Uterus (tissue), 4 donors: Measurements from ENCODE around the gene KPNA3. TPM values are rescaled to one million over a fixed set of nuclear protein-coding genes. Genes with fewer than 3 reads are reported as not detected.

Source experiments
- DNase-seq, 2 donors: peaks; one replicate each; pipeline ENCODE4 v3.0.0-alpha.2; 2019 to 2020
- H3K27ac ChIP-seq, 2 donors: fragments of 200-600 bp; sonication (generic); 1 replicate in 1 of 2; 2 replicates in 1 of 2; pipeline ENCODE4 v1.5.1; 2016 to 2018
- H3K27me3 ChIP-seq, 2 donors: fragments of 200-600 bp; sonication (generic); one replicate each; pipeline ENCODE4 v1.5.1; 2018 to 2019; ENCODE audit warnings: control low read depth in 1 of 2
- H3K36me3 ChIP-seq, 2 donors: fragments of 200-600 bp; sonication (generic); one replicate each; pipeline ENCODE4 v1.5.1; 2019; ENCODE audit warnings: control low read depth in 1 of 2
- H3K4me1 ChIP-seq, 2 donors: fragments of 200-600 bp; sonication (generic); one replicate each; pipeline ENCODE4 v1.5.1; 2018 to 2019; ENCODE audit warnings: control low read depth in 1 of 2
- H3K4me3 ChIP-seq, 2 donors: fragments of 200-600 bp; sonication (generic); 1 replicate in 1 of 2; 2 replicates in 1 of 2; pipeline ENCODE4 v1.5.1; 2018 to 2019; ENCODE audit warnings: mild to moderate bottlenecking in 1 of 2
- H3K9me3 ChIP-seq, 2 donors: fragments of 200-600 bp; sonication (generic); one replicate each; pipeline ENCODE4 v1.5.1; 2019; ENCODE audit warnings: control low read depth in 1 of 2
- POLR2A ChIP-seq, 2 donors: fragments of 450-650 bp; IDR thresholded peaks; one replicate each; pipeline ENCODE4 v1.6.1; 2016; ENCODE audit warnings: antibody characterized with exemption in 2 of 2, mild to moderate bottlenecking in 1 of 2, moderate library complexity in 1 of 2
- intact Hi-C: fragments of 100-400 bp; cut with DNase I; formaldehyde crosslinking; loops from one replicate; pipeline ENCODE4 v1.15.1; 2023; ENCODE audit warnings: low total_unique reads
- total RNA-seq, 4 donors: library from RNA; depleted of rRNA in 3 of 4; stranded (reverse); fragments of >200 nt in 3 of 4; gene quantifications; one replicate each; pipeline versions ENCODE4 v1.1.0 to v1.2.4, GENCODE V29; 2014 to 2023
- TF ChIP-seq, protein P1 (sequence below), 4 experiments: fragments of 200-600 bp in 2 of 4; fragments of 450-650 bp in 2 of 4; sonication (generic) in 2 of 4; IDR thresholded peaks; one replicate each; pipeline ENCODE4 v1.5.1; 2016 to 2019; ENCODE audit warnings: antibody characterized with exemption in 4 of 4, mild to moderate bottlenecking in 2 of 4, moderate library complexity in 1 of 4
- donor health status: DM: yes; HTN: yes; CAD: no.

The KPNA3 gene
- total RNA-seq, 4 donors from 2014 or later = 9.1 to 49.2 (median 30.3) TPM

DNA sequence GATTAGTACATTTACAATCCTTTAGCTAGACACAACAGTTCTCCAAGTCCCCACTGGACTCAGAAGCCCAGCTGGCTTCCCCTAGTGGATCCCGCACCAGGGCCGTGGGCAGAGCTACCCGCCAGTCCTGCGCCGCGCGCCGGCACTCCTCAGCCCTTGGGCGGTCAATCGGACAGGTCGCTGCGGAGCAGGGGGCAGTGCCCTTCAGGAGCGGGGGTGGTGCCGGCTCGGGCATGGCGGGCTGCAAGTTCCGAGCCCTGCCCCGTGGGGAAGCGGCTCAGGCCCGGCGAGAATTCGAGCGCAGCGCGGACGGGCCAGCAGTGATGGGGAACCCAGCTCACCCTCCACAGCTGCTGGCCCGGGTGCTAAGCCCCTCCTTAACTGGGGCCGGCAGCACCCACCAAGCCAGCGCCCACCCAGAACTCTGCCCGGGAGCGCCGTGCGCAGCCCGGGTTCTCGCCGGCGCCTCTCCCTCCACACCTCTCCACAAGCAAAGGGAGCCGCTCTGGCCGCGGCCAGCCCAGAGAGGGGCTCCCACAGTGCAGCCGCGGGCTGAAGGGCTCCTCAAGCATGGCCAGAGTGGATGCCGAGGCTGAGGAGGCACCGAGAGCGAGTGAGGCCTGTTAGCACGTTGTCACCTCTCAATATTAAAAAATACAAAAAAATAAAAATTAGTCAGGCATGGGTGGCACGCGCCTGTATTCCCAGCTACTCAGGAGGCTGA is 114.1 kb downstream of the KPNA3 start:
- TF ChIP-seq POLR2A (IDR thresholded peaks at IDR 0.05) = no peak
- TF ChIP-seq, protein P1, sequence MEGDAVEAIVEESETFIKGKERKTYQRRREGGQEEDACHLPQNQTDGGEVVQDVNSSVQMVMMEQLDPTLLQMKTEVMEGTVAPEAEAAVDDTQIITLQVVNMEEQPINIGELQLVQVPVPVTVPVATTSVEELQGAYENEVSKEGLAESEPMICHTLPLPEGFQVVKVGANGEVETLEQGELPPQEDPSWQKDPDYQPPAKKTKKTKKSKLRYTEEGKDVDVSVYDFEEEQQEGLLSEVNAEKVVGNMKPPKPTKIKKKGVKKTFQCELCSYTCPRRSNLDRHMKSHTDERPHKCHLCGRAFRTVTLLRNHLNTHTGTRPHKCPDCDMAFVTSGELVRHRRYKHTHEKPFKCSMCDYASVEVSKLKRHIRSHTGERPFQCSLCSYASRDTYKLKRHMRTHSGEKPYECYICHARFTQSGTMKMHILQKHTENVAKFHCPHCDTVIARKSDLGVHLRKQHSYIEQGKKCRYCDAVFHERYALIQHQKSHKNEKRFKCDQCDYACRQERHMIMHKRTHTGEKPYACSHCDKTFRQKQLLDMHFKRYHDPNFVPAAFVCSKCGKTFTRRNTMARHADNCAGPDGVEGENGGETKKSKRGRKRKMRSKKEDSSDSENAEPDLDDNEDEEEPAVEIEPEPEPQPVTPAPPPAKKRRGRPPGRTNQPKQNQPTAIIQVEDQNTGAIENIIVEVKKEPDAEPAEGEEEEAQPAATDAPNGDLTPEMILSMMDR (IDR thresholded peaks at IDR 0.05) = no peak
- no peaks in the 10 kb centered on the region for H3K4me1 ChIP-seq
- no peaks in the 10 kb centered on the region for H3K36me3 ChIP-seq
- H3K27me3 ChIP-seq = no peaks in the 10 kb centered on the region
- no peak overlapping the region for H3K4me3 ChIP-seq
- no peak for DNase-seq
- no peaks in the 10 kb centered on the region for H3K9me3 ChIP-seq
- no peak overlapping the region for H3K27ac ChIP-seq
- intact Hi-C loops = no loop called here

DNA sequence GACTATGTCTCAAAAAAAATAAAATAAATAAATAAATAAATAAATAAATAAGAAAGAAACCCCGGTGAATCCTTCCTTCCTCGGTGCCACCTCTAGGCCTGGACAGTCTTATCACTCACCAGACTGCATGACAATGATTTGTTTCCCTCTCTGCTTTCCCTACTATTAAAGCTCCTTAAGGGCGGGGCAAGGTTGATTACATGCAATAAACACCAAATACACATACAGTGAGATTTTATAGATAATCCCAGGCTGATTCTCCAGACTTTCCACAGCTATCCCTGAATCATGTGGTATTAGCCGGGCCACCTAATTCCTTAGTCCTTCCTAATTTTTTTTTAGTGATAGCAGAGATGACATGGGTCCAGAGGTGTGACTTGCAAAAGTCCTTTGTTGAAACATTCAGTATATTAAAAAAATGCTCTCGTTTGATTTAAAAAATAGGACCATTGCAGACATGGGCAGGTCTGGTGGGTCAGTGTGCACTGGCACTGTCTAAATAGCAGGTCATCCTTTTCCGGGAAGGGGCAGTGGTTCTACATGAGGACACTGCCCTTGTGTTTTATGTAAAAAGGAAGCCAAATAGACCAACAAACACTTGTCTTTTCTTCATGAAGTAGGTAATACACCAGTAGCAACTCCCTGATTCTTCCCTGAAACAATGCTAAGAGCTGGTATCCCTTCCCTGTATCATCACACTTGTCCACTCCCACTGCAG is 115.7 kb downstream of the KPNA3 start:
- Histone ChIP-seq H3K36me3 (no peaks in the 10 kb centered on the region), H3K4me3 (no peak overlapping the region), H3K27me3 (no peaks in the 10 kb centered on the region), H3K9me3 (no peaks in the 10 kb centered on the region), H3K4me1 (no peaks in the 10 kb centered on the region), H3K27ac (no peak overlapping the region)
- no peak for DNase-seq
- intact Hi-C loops = no loop called here
- TF ChIP-seq, protein P1 (IDR thresholded peaks at IDR 0.05) = no peak
- TF ChIP-seq POLR2A (IDR thresholded peaks at IDR 0.05) = no peak

DNA sequence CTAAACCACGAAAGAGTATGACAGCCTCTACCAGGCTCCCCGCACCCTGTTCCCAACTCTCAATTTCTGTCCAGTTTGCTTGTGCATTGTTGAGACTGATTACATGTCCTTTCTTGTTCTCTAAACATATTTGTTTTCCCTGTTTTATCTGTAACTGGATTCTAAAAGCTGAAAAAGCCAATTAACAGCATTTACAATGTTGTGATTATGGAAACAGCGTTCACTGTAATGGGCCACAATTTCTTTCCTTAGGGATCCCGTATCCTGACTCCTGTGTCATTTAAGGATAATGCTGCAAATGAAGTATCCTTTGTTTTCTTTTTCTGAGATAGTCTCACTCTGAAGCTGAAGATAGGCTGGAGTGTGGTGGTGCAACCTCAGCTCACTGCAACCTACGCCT is 121.7 kb downstream of the KPNA3 start:
- Histone ChIP-seq H3K9me3 (no peaks in the 10 kb centered on the region), H3K36me3 (no peaks in the 10 kb centered on the region), H3K4me3 (no peak overlapping the region), H3K4me1 (no peaks in the 10 kb centered on the region), H3K27me3 (no peaks in the 10 kb centered on the region), H3K27ac (peak overlapping the region in 1 of 2 donors; percentile 16)
- DNase-seq = no peak
- intact Hi-C loops = loop anchor here (5.0 kb wide), 1 partner anchor 176 kb away; no protein-coding TSS in a partner anchor
- TF ChIP-seq POLR2A (IDR thresholded peaks at IDR 0.05) = no peak
- TF ChIP-seq, protein P1 (IDR thresholded peaks at IDR 0.05) = no peak

DNA sequence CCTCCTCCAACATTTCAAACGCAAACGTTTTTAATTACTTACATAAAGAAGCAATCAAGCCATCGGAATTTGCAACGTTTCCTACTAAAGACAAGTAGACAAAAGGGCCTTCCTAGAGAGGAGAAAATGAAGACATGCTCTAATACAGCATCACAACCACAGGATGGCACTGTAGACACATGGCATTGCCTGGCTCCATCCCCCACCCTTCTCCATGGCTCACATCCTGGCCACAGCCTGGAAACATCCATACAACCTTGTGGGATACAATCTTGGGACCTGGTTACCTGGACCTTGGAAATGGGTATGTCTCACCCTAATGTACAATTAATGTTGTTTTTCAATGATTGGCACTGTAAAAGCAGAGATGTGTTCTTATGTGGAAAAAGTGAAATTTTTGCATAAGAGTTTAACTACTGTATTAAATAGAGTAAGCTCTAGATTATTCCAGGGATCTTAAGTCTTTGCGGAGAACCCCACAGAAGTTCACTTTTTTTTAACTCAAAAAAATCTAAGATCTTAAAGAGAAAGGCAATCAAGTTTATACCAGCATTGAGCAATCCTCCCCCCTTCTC is 122.7 kb downstream of the KPNA3 start:
- H3K4me3 ChIP-seq = no peak overlapping the region
- H3K27ac ChIP-seq = no peak overlapping the region
- H3K9me3 ChIP-seq = no peaks in the 10 kb centered on the region
- no peaks in the 10 kb centered on the region for H3K4me1 ChIP-seq
- no peaks in the 10 kb centered on the region for H3K27me3 ChIP-seq
- intact Hi-C loops = loop anchor here (5.0 kb wide), 1 partner anchor 177 kb away; no protein-coding TSS in a partner anchor
- H3K36me3 ChIP-seq = no peaks in the 10 kb centered on the region
- TF ChIP-seq, protein P1 (IDR thresholded peaks at IDR 0.05) = peak; percentile 67 to 76 (median 71)
- no peak for TF ChIP-seq POLR2A (IDR thresholded peaks at IDR 0.05)
- DNase-seq = peak in 1 of 2 donors; percentile 56

DNA sequence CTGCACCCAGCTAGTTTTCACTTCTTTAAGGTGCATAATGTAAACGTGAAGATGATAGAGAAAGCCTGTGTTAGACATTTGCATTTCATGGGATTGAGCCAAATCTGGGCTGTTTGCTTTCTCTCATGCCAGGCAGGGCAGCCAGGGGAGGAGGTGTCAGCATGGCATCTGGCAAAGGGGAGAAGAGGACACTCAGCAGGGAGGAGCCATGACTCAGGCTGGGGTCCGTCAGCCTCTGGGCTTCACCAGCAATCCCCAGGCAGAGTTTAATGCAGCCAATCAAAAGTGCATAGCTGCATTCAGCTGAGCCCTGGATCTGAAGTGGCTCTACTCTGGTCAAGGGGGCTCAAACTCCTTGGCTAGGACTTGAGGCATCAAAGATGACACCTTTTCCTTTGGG is 124.7 kb downstream of the KPNA3 start:
- intact Hi-C loops = no loop called here
- Histone ChIP-seq H3K27ac (no peak overlapping the region), H3K36me3 (no peaks in the 10 kb centered on the region), H3K4me3 (no peak overlapping the region), H3K9me3 (no peaks in the 10 kb centered on the region), H3K27me3 (no peaks in the 10 kb centered on the region), H3K4me1 (no peaks in the 10 kb centered on the region)
- no peak for TF ChIP-seq POLR2A (IDR thresholded peaks at IDR 0.05)
- TF ChIP-seq, protein P1 (IDR thresholded peaks at IDR 0.05) = no peak
- no peak for DNase-seq
